ENCODE results near the gene TXNRD1.
"Not testable (repeated sequence)": the region's sequence is repeated elsewhere in the genome, so short reads cannot be mapped to it uniquely, and the experiment has no call there.

Gene TXNRD1

GRCh38 chr12:104312654-104313053 is 97.1 kb downstream of the TXNRD1 start:
- no peak overlapping the region for H3K4me3 ChIP-seq (ENCODE audit: low read length)
- H3K4me1 ChIP-seq (ENCODE audit: insufficient read depth, low read length), result no peaks in the 10 kb centered on the region
- H3K9me3 ChIP-seq (ENCODE audit: low read length), result no peaks in the 10 kb centered on the region
- H3K27me3 ChIP-seq (ENCODE audit: insufficient read depth, low read length), result no peaks in the 10 kb centered on the region
- H2AFZ ChIP-seq (ENCODE audit: low read depth, low read length), result no peak overlapping the region
- peaks cover 60% of the 10 kb centered on the region for H3K36me3 ChIP-seq (ENCODE audit: insufficient read depth, low read length)

- peaks cover 67% of the 10 kb centered on the region for H3K36me3 ChIP-seq (ENCODE audit: insufficient read depth, low read length)
These were observed 98.1 kb downstream of the TXNRD1 start for GRCh38 chr12:104313568-104314241.

GRCh38 chr12:104314242-104314614 is 98.6 kb downstream of the TXNRD1 start:
- H3K4me3 ChIP-seq (ENCODE audit: low read length), result no peak overlapping the region
- H3K9me3 ChIP-seq (ENCODE audit: low read length), result no peaks in the 10 kb centered on the region
- H3K4me1 ChIP-seq (ENCODE audit: insufficient read depth, low read length), result no peaks in the 10 kb centered on the region
- H2AFZ ChIP-seq (ENCODE audit: low read depth, low read length), result no peak overlapping the region
- no peaks in the 10 kb centered on the region for H3K27me3 ChIP-seq (ENCODE audit: insufficient read depth, low read length)
- peaks cover 70% of the 10 kb centered on the region for H3K36me3 ChIP-seq (ENCODE audit: insufficient read depth, low read length)

More at GRCh38 chr12:104313568-104314241, 98.1 kb downstream of the TXNRD1 start:
- no peaks in the 10 kb centered on the region for H3K9me3 ChIP-seq (ENCODE audit: low read length)
- no peaks in the 10 kb centered on the region for H3K27me3 ChIP-seq (ENCODE audit: insufficient read depth, low read length)
- no peaks in the 10 kb centered on the region for H3K4me1 ChIP-seq (ENCODE audit: insufficient read depth, low read length)
- H2AFZ ChIP-seq (ENCODE audit: low read depth, low read length), result no peak overlapping the region
- H3K4me3 ChIP-seq (ENCODE audit: low read length), result no peak overlapping the region

- no peak overlapping the region for H3K4me3 ChIP-seq (ENCODE audit: low read length)
- no peaks in the 10 kb centered on the region for H3K4me1 ChIP-seq (ENCODE audit: insufficient read depth, low read length)
- no peaks in the 10 kb centered on the region for H3K9me3 ChIP-seq (ENCODE audit: low read length)
- H3K36me3 ChIP-seq (ENCODE audit: insufficient read depth, low read length), result peaks cover 76% of the 10 kb centered on the region
- H2AFZ ChIP-seq (ENCODE audit: low read depth, low read length), result no peak overlapping the region
- no peaks in the 10 kb centered on the region for H3K27me3 ChIP-seq (ENCODE audit: insufficient read depth, low read length)
These were observed 100.0 kb downstream of the TXNRD1 start for GRCh38 chr12:104315326-104316224.

- no peaks in the 10 kb centered on the region for H3K4me1 ChIP-seq (ENCODE audit: insufficient read depth, low read length)
- H3K9me3 ChIP-seq (ENCODE audit: low read length), result no peaks in the 10 kb centered on the region
- no peak overlapping the region for H3K4me3 ChIP-seq (ENCODE audit: low read length)
- no peaks in the 10 kb centered on the region for H3K27me3 ChIP-seq (ENCODE audit: insufficient read depth, low read length)
- no peak overlapping the region for H2AFZ ChIP-seq (ENCODE audit: low read depth, low read length)
- H3K36me3 ChIP-seq (ENCODE audit: insufficient read depth, low read length), result peaks cover 84% of the 10 kb centered on the region
These were observed 101.4 kb downstream of the TXNRD1 start for GRCh38 chr12:104316936-104317335.

- peaks cover 84% of the 10 kb centered on the region for H3K36me3 ChIP-seq (ENCODE audit: insufficient read depth, low read length)
These were observed 102.1 kb downstream of the TXNRD1 start for GRCh38 chr12:104317538-104318210.

GRCh38 chr12:104319028-104319427 is 103.4 kb downstream of the TXNRD1 start:
- Histone ChIP-seq H3K9me3 (ENCODE audit: low read length) (no peaks in the 10 kb centered on the region), H3K4me1 (ENCODE audit: insufficient read depth, low read length) (no peaks in the 10 kb centered on the region), H3K27me3 (ENCODE audit: insufficient read depth, low read length) (no peaks in the 10 kb centered on the region), H3K4me3 (ENCODE audit: low read length) (no peak overlapping the region), H2AFZ (ENCODE audit: low read depth, low read length) (no peak overlapping the region), H3K36me3 (ENCODE audit: insufficient read depth, low read length) (peaks cover 74% of the 10 kb centered on the region)

More at GRCh38 chr12:104317538-104318210, 102.1 kb downstream of the TXNRD1 start:
- H3K27me3 ChIP-seq (ENCODE audit: insufficient read depth, low read length), result no peaks in the 10 kb centered on the region
- H2AFZ ChIP-seq (ENCODE audit: low read depth, low read length), result no peak overlapping the region
- H3K9me3 ChIP-seq (ENCODE audit: low read length), result no peaks in the 10 kb centered on the region
- H3K4me3 ChIP-seq (ENCODE audit: low read length), result no peak overlapping the region
- H3K4me1 ChIP-seq (ENCODE audit: insufficient read depth, low read length), result no peaks in the 10 kb centered on the region

- Histone ChIP-seq H2AFZ (ENCODE audit: low read depth, low read length) (no peak overlapping the region), H3K36me3 (ENCODE audit: insufficient read depth, low read length) (peaks cover 75% of the 10 kb centered on the region), H3K4me1 (ENCODE audit: insufficient read depth, low read length) (no peaks in the 10 kb centered on the region), H3K27me3 (ENCODE audit: insufficient read depth, low read length) (no peaks in the 10 kb centered on the region), H3K9me3 (ENCODE audit: low read length) (no peaks in the 10 kb centered on the region), H3K4me3 (ENCODE audit: low read length) (no peak overlapping the region)
These were observed 104.5 kb downstream of the TXNRD1 start for GRCh38 chr12:104319918-104320626.

GRCh38 chr12:104320627-104321024 is 105.0 kb downstream of the TXNRD1 start:
- no peaks in the 10 kb centered on the region for H3K4me1 ChIP-seq (ENCODE audit: insufficient read depth, low read length)
- no peaks in the 10 kb centered on the region for H3K27me3 ChIP-seq (ENCODE audit: insufficient read depth, low read length)
- no peaks in the 10 kb centered on the region for H3K9me3 ChIP-seq (ENCODE audit: low read length)
- H3K4me3 ChIP-seq (ENCODE audit: low read length), result no peak overlapping the region
- peaks cover 75% of the 10 kb centered on the region for H3K36me3 ChIP-seq (ENCODE audit: insufficient read depth, low read length)
- H2AFZ ChIP-seq (ENCODE audit: low read depth, low read length), result no peak overlapping the region

- Histone ChIP-seq H3K9me3 (ENCODE audit: low read length) (no peaks in the 10 kb centered on the region), H3K36me3 (ENCODE audit: insufficient read depth, low read length) (peaks cover 76% of the 10 kb centered on the region), H2AFZ (ENCODE audit: low read depth, low read length) (no peak overlapping the region), H3K4me1 (ENCODE audit: insufficient read depth, low read length) (no peaks in the 10 kb centered on the region), H3K4me3 (ENCODE audit: low read length) (no peak overlapping the region), H3K27me3 (ENCODE audit: insufficient read depth, low read length) (no peaks in the 10 kb centered on the region)
These were observed 106.4 kb downstream of the TXNRD1 start for GRCh38 chr12:104321949-104322348.

- H3K36me3 ChIP-seq (ENCODE audit: insufficient read depth, low read length), result peaks cover 76% of the 10 kb centered on the region
- not testable (repeated sequence) for H3K4me3 ChIP-seq (ENCODE audit: low read length); H3K4me1 ChIP-seq (ENCODE audit: insufficient read depth, low read length); H3K9me3 ChIP-seq (ENCODE audit: low read length); H2AFZ ChIP-seq (ENCODE audit: low read depth, low read length); H3K27me3 ChIP-seq (ENCODE audit: insufficient read depth, low read length)
These were observed 107.0 kb downstream of the TXNRD1 start for GRCh38 chr12:104322533-104322932.

- Histone ChIP-seq H3K27me3 (ENCODE audit: insufficient read depth, low read length) (no peaks in the 10 kb centered on the region), H3K4me1 (ENCODE audit: insufficient read depth, low read length) (no peaks in the 10 kb centered on the region), H3K36me3 (ENCODE audit: insufficient read depth, low read length) (peaks cover 70% of the 10 kb centered on the region), H3K4me3 (ENCODE audit: low read length) (no peak overlapping the region), H3K9me3 (ENCODE audit: low read length) (no peaks in the 10 kb centered on the region), H2AFZ (ENCODE audit: low read depth, low read length) (no peak overlapping the region)
These were observed 108.3 kb downstream of the TXNRD1 start for GRCh38 chr12:104323899-104324298.
